NCI-H1417 treated with DMSO at 0.1 percent for 48 hours (cell line): Measurements from ENCODE around the gene GBF1.
"Not testable (repeated sequence)": the region's sequence is repeated elsewhere in the genome, so short reads cannot be mapped to it uniquely, and the experiment has no call there.

Source experiments
- DNase-seq: peaks from one replicate; lab custom pipeline; 2025; lab: John Stamatoyannopoulos, UW

Gene GBF1

GRCh38 chr10:102306710-102307109 lies 61.4 kb downstream of the GBF1 start:
- no peak for DNase-seq

- DNase-seq: not testable (repeated sequence)
Observed at GRCh38 chr10:102308318-102308717, 63.0 kb downstream of the GBF1 start.

- no peak for DNase-seq
Observed at GRCh38 chr10:102309236-102309635, 63.9 kb downstream of the GBF1 start.

GRCh38 chr10:102309916-102310315 lies 64.6 kb downstream of the GBF1 start:
- no peak for DNase-seq

- no peak for DNase-seq
Observed at GRCh38 chr10:102310361-102311024, 65.2 kb downstream of the GBF1 start.

- DNase-seq: no peak
Observed at GRCh38 chr10:102311025-102311420, 65.7 kb downstream of the GBF1 start.

GRCh38 chr10:102312683-102313082 lies 67.4 kb downstream of the GBF1 start:
- no peak for DNase-seq

GRCh38 chr10:102313221-102313896 lies 68.0 kb downstream of the GBF1 start:
- no peak for DNase-seq

GRCh38 chr10:102314801-102315200 lies 69.5 kb downstream of the GBF1 start:
- DNase-seq: no peak

GRCh38 chr10:102316421-102316820 lies 71.1 kb downstream of the GBF1 start:
- no peak for DNase-seq

- no peak for DNase-seq
Observed at GRCh38 chr10:102322914-102323313, 77.6 kb downstream of the GBF1 start.

- DNase-seq: no peak
Observed at GRCh38 chr10:102324061-102324460, 78.7 kb downstream of the GBF1 start.

- DNase-seq: no peak
Observed at GRCh38 chr10:102326031-102326430, 80.7 kb downstream of the GBF1 start.

GRCh38 chr10:102327002-102327401 lies 81.7 kb downstream of the GBF1 start:
- DNase-seq: no peak

- no peak for DNase-seq
Observed at GRCh38 chr10:102327641-102328040, 82.3 kb downstream of the GBF1 start.

GRCh38 chr10:102332772-102333171 lies 87.4 kb downstream of the GBF1 start:
- DNase-seq: no peak

- DNase-seq: no peak
Observed at GRCh38 chr10:102334101-102334500, 88.8 kb downstream of the GBF1 start.

GRCh38 chr10:102335184-102335583 lies 89.9 kb downstream of the GBF1 start:
- DNase-seq: no peak

GRCh38 chr10:102341038-102341688 lies 95.8 kb downstream of the GBF1 start:
- DNase-seq: no peak

GRCh38 chr10:102342458-102342857 lies 97.1 kb downstream of the GBF1 start:
- peak; percentile 4 for DNase-seq

- DNase-seq: no peak
Observed at GRCh38 chr10:102342958-102343357, 97.6 kb downstream of the GBF1 start.

- DNase-seq: no peak
Observed at GRCh38 chr10:102344067-102344466, 98.7 kb downstream of the GBF1 start.

- DNase-seq: no peak
Observed at GRCh38 chr10:102347236-102347828, 102.0 kb downstream of the GBF1 start.
